ENCODE data around the gene STIM1.
"Not testable (repeated sequence)": the region's sequence is repeated elsewhere in the genome, so short reads cannot be mapped to it uniquely, and the experiment has no call there.

Gene STIM1

DNA sequence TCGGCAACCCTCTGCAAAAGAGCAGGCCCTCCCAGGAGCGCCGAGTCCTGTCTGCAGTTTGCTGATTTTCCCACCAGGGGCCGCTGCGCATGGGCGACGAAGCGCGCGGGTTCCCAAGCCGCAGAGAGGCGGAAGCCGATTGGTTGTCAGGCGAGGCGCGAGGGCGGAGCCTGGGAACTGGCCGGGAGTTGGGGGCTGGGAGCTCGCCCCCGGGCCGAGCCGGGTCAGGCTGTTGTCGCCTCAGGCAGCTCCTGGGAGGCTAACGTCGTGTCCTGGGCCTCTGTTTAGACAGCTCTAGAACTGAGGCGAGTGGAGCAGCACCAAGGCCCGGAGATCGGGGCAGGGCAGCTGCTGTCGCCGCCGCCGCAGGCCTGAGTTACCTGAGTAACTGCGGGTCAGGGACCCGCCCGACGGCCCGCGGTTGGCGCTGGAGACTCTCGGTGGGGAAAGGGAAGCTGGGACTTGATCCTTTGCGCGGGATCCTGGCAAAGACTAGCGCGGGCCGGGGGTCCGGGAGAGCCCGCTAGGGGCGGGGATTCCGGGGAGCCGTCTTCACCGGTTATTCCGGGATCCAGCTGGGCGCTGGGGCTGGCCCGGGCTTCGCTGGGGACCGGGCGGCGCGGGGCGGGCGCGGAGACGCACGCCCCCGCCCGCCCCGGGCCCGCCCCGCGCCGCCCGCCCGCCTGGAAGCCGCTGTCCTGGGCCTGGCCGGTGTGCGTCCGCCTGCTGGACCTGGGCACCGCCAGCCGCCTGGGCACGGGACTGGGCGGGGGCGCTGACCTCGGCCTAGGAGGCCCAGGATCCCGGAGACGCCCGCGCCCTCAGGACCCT, at the start of gene STIM1:
STIM1 (plus strand) TSS at position 688 of the 831 bp plus-strand sequence. CDS start 607 bp downstream, outside the sequence.
- peak; percentile 89 for DNase-seq

- no peak for DNase-seq
Measured at GRCh38 chr11:3807909-3808860, 47.3 kb upstream of the STIM1 start, which contains the start of gene PGAP2. Gene PGAP2 (plus strand): TSS chr11:3808560. CDS start chr11:3811260, 2,700 bp downstream.

GRCh38 chr11:3808861-3809623, 46.4 kb upstream of the STIM1 start:
- peak; percentile 35 for DNase-seq

GRCh38 chr11:3809624-3809928, 45.9 kb upstream of the STIM1 start:
- DNase-seq, result no peak

GRCh38 chr11:3810446-3810845, 45.0 kb upstream of the STIM1 start:
- DNase-seq, result no peak

DNA sequence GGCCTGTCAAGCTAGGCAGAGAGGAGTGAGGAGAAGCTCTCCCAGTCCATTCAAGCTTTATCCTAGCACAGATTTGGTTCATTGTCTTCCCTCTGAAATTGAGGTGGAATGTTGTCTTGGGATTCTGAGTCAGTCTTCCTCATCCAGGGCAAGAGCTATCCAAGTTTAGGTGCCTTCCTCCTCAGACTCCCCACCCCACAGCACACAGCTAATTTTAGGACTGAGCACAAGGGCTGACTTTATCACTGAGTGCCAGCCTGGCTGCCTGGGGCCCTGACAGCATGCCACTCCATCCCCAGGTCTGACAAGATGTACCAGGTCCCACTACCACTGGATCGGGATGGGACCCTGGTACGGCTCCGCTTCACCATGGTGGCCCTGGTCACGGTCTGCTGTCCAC, 44.5 kb upstream of the STIM1 start:
- no peak for DNase-seq

DNA sequence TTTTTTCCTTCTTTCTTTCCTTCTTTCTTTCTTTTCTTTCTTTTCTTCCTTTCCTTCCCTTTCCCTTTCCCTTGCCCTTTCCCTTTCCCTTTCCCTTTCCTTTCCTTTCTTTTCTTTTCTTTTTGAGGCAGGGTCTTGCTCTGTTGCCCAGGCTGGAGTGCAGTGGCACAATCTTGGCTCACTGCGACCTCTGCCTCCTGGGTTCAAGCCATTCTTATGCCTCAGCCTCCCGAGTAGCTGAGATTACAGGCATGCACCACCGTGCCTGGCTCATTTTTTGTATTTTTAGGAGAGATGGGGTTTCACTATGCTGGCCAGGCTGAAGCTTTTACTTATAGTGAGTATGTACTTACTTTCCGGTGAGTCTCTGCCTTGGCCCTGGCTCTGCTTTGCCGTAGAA, 40.6 kb upstream of the STIM1 start:
- DNase-seq, result not testable (repeated sequence)

DNA sequence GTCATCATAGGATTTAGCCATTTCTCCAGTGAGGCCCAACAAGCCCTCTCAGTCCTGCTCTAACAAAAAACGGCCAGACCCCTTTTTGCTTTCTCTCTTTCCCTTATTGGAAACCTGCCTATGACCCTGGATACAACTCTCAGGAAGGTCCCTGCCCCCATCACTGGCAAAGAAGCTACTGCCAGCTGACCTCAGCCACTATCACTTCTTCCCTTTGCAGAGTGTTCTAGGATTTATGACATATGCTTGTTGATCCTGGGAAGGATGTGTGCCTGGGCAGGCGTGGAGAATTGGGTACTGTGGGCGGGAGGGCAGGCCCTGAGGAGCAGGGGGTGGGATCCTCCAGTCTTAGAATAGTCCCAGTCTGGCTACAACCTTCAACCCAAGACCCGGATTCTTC, 39.6 kb upstream of the STIM1 start:
- DNase-seq, result no peak

GRCh38 chr11:3816673-3817072, 38.8 kb upstream of the STIM1 start:
- no peak for DNase-seq

GRCh38 chr11:3817181-3817800, 38.2 kb upstream of the STIM1 start:
- no peak for DNase-seq

DNA sequence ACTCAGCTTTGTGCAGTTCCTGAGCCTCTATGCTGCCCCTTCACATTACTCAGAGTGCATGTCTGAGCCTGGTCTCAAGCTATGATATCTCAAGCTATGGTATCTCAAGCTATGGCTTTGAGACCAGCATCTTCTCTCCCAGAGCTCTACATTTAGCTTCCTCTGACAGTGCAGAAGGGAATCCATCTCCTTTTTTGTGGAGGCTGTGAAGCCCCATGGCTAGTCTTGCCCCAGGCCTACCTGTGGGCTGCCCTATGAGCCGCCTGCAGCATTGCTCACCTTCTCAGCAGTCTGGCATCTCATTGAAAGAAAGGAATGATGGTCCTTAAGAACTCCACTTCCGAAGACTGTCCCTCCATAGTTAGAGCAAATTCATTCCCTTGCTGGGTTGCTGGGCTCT, 34.5 kb upstream of the STIM1 start:
- no peak for DNase-seq

DNA sequence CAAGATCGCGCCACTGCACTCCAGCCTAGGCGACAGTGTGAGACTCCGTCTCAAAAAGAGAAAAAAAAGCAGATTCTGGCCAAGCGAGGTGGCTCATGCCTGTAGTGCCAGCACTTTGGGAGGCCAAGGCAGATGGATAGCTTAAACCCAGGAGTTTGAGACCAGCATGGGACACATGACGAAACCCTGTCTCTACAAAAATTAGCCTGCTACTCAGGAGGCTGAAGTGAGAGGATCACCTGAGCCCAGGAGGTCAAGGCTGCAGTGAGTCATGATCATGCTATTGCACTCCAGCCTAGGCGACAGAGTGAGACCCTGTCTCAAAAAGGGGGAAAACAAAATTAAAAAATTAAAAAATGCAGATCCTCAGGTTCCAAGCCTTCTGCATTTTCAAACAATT, 33.2 kb upstream of the STIM1 start:
- no peak for DNase-seq

- no peak for DNase-seq
Measured at GRCh38 chr11:3823303-3823702, 32.2 kb upstream of the STIM1 start.

DNA sequence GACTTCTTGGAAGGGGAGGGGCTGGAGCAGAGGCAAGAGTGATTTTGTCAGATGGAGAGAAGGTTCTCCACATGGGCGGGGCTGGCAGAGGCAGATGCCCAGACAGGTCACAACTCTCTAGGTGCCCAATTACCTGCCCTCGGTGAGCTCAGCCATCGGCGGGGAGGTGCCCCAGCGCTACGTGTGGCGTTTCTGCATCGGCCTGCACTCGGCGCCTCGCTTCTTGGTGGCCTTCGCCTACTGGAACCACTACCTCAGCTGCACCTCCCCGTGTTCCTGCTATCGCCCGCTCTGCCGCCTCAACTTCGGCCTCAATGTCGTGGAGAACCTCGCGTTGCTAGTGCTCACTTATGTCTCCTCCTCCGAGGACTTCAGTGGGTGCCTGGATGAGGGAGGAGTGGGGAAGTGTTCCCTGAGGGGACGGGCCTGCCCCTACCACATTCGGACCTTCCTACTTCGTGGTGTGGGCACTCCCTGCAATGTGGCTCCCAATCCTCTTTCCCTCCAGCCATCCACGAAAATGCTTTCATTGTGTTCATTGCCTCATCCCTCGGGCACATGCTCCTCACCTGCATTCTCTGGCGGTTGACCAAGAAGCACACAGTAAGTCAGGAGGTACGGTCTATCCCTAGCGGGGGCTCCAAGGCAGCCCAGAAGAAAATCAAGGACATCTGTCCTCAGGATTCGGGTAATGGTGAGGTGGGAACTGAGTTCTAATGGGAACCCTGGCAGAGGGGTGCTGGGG, 31.5 kb upstream of the STIM1 start:
- no peak for DNase-seq

DNA sequence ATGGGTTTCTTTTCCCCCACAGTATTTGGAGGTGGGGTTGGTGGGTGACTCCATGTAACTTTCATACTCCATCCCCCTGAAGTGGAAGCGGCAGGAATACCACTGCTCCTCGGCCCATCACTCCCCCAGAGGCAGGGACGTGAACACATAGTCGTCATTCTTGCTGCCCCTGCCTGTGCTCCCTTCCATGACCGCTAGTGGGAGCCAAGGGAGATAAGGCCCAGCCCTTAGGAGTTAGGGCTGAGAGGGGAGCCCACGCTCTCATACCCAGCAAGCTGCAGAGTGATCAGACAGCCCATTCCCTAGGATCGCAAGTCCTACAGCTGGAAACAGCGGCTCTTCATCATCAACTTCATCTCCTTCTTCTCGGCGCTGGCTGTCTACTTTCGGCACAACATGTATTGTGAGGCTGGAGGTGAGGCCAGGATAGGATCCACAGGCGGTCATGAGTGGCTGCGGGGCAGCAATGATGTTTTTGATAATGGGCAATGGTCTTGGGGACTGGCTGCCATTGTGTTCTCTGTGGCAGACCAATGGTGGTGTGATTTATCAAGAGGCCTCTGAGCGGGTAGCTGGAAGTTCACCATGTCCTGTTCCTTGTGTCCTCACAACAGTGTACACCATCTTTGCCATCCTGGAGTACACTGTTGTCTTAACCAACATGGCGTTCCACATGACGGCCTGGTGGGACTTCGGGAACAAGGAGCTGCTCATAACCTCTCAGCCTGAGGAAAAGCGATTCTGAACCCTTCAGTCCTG, 30.6 kb upstream of the STIM1 start:
- DNase-seq, result no peak

DNA sequence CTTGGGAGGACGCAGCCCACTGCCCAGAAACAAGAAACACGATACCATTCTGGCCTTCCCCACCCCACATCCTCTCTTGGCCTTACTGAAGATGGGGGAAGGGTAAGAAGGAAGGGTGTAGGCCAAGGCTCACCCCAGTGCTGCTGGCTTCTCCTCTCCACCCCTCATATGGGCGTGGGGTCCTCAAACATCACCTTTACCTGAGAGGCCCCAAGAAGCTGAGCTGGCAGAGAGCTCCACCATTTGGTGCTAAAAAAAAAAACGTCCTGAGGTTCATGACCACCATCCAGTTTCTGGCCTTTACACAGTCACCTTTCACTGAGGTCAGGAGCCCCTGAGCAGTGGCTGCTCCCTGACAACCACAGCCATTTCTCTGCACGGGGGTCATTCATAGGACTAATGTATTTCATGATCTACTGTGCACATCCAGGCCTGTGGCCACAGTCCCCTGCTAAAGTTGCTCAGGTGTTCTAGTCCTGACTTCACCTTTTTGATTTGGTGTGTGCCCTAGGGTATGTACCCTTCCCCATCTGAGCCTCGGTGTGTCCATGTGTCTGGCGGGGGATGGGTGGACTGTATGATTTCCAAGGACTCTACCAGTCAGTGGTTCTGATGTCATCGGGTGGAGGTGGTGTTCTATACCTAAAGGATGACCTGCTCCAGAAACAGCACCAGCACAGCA, 29.9 kb upstream of the STIM1 start:
- no peak for DNase-seq

DNA sequence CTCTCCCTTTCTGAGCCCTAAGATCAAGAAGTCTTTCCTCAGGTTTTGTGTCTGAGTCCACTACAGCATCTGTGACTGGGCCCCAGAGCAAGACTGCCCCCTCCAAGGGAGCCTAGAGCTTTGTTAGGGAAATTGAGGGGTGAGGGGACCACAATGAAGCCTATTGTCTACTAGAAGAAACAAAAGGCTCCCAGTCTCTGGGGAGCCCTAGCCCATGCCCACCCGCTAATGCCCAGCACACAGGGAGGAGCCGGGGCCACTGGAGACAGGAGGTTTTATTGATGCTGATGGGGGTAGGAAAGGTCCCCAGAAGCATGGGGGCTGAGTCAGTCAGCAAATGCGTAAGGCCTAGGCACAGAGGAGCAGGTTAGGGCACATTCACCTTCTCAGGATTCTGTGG, 28.7 kb upstream of the STIM1 start:
- DNase-seq, result no peak

DNA sequence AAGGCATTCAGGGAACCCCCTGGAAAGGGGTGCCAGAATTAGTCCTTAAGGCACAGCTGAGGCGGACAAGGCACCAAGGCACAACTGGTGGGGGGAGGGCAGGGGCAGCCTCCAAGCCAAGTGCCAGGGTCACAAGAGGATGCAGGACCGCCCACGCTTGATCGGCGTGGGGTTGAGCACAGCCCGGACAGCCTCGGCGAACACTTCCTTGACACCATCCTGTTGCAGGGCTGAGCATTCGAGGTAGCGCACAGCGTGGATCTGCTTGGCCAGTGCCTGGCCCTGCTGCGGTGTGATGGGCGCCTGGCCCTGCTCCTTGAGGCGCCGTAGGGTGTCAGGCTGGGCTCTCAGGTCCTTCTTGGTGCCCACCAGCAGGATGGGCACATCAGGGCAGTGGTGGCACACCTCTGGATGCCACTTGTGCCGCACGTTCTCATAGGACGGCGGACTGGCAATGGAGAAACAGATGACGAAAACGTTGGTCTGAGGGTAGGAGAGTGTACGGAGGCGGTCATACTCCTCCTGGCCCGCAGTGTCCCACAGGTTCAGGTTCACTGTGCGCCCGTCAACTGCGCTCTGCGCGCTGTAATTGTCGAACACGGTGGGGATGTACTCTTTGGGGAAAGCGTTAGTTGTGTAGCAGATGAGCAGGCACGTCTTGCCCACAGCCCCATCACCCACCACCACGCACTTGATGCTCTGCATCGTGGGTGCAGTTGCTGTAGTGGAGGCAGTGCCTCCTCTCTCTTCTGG, 27.9 kb upstream of the STIM1 start:
- DNase-seq, result no peak

GRCh38 chr11:3830088-3830487, 25.4 kb upstream of the STIM1 start:
- no peak for DNase-seq

GRCh38 chr11:3830730-3831129, 24.7 kb upstream of the STIM1 start:
- no peak for DNase-seq

Data from NCI-H2107 (cell line).